WTC11 (cell line): Measurements from ENCODE around the gene IQCK. TPM values are rescaled to one million over a fixed set of nuclear protein-coding genes. Genes with fewer than 3 reads are reported as not detected.
"Not testable (repeated sequence)": the region's sequence is repeated elsewhere in the genome, so short reads cannot be mapped to it uniquely, and the experiment has no call there.

ENCODE experiments used
- ATAC-seq: fragments of 200-7000 bp; cut with Tn5 transposase; 2 replicates; pipeline ENCODE4 v1.10.0; 2021; ENCODE audit warnings: mild to moderate bottlenecking, moderate library complexity
- CTCF ChIA-PET: fragments of 300-600 bp; sonication (Branson Sonifier 250); formaldehyde crosslinking; loops from one replicate; lab custom pipeline; 2021; ENCODE audit warnings: antibody characterized with exemption; lab: Charles Lee
- POLR2A ChIA-PET: fragments of 350-600 bp; sonication (Branson Sonifier 250); formaldehyde crosslinking; loops from one replicate; lab custom pipeline; 2021; ENCODE audit warnings: antibody characterized with exemption; lab: Charles Lee
- DNase-seq: peaks from one replicate; pipeline ENCODE4 v3.0.0; 2021; ENCODE audit warnings: low spot score
- H3K27ac Mint-ChIP-seq: 2 replicates; pipeline ENCODE4 v1.8.0; 2021; ENCODE audit warnings: mixed read lengths
- H3K27me3 Mint-ChIP-seq: 2 replicates; pipeline ENCODE4 v1.8.0; 2021; ENCODE audit warnings: low read depth, mild to moderate bottlenecking, moderate library complexity, mixed read lengths
- H3K36me3 Mint-ChIP-seq: 2 replicates; pipeline ENCODE4 v1.8.0; 2021; ENCODE audit warnings: mixed read lengths
- H3K4me1 Mint-ChIP-seq: 2 replicates; pipeline ENCODE4 v1.8.0; 2022; ENCODE audit warnings: mixed read lengths
- H3K4me3 Mint-ChIP-seq: 2 replicates; pipeline ENCODE4 v1.8.0; 2021; ENCODE audit warnings: mild to moderate bottlenecking, moderate library complexity, mixed read lengths
- H3K9me3 Mint-ChIP-seq: 2 replicates; pipeline ENCODE4 v1.8.0; 2021; ENCODE audit warnings: mixed read lengths
- ESRRA ChIP-seq: sonication (generic); formaldehyde crosslinking; IDR thresholded peaks from 2 replicates; pipeline ENCODE4 v1.8.1; 2022; ENCODE audit warnings: mild to moderate bottlenecking, missing genetic modification reagents, borderline replicate concordance
- GRHL2 ChIP-seq: fragments of 250-450 bp; sonication (Bioruptor Pico); IDR thresholded peaks from 2 replicates; pipeline ENCODE4 v1.8.0; 2022; ENCODE audit warnings: mild to moderate bottlenecking, moderate library complexity; ENCODE audit not compliant: insufficient replicate concordance, severe bottlenecking
- JUN ChIP-seq: sonication (generic); formaldehyde crosslinking; IDR thresholded peaks from 2 replicates; pipeline ENCODE4 v1.8.0; 2023; ENCODE audit warnings: mild to moderate bottlenecking, missing genetic modification reagents
- NFATC4 ChIP-seq: fragments of 250-450 bp; sonication (Bioruptor Pico); IDR thresholded peaks from 2 replicates; pipeline ENCODE4 v1.9.0; 2021; ENCODE audit warnings: mild to moderate bottlenecking
- NFYB ChIP-seq: sonication (generic); formaldehyde crosslinking; conservative IDR thresholded peaks from 2 replicates; pipeline ENCODE4 v1.8.0; 2022; ENCODE audit warnings: low read depth, missing genetic modification reagents
- SMAD4 ChIP-seq: sonication (generic); formaldehyde crosslinking; IDR thresholded peaks from 2 replicates; pipeline ENCODE4 v1.8.0; 2022; ENCODE audit warnings: mild to moderate bottlenecking, missing genetic modification reagents
- TEAD1 ChIP-seq: sonication (generic); formaldehyde crosslinking; IDR thresholded peaks from 2 replicates; pipeline ENCODE4 v1.8.0; 2022; ENCODE audit warnings: mild to moderate bottlenecking, missing genetic modification reagents
- TEAD4 ChIP-seq: sonication (generic); formaldehyde crosslinking; IDR thresholded peaks from 2 replicates; pipeline ENCODE4 v1.8.0; 2022; ENCODE audit warnings: mild to moderate bottlenecking, missing genetic modification reagents
- ZNF121 ChIP-seq: sonication (generic); formaldehyde crosslinking; IDR thresholded peaks from 2 replicates; pipeline ENCODE4 v1.8.0; 2023; ENCODE audit warnings: missing genetic modification reagents
- ZNF138 ChIP-seq: sonication (generic); formaldehyde crosslinking; conservative IDR thresholded peaks from 2 replicates; pipeline ENCODE4 v1.8.1; 2022; ENCODE audit warnings: mild to moderate bottlenecking, moderate library complexity, missing genetic modification reagents
- ZNF219 ChIP-seq: sonication (generic); formaldehyde crosslinking; IDR thresholded peaks from 2 replicates; pipeline ENCODE4 v1.8.0; 2023; ENCODE audit warnings: missing genetic modification reagents, mild to moderate bottlenecking, borderline replicate concordance
- ZNF396 ChIP-seq: fragments of 250-450 bp; sonication (Bioruptor Pico); IDR thresholded peaks from 2 replicates; pipeline ENCODE4 v1.8.0; 2021; ENCODE audit warnings: mild to moderate bottlenecking, moderate library complexity, borderline replicate concordance
- total RNA-seq: library from RNA; stranded (reverse); gene quantifications from 3 replicates; pipeline ENCODE4 v1.2.3, GENCODE V29; 2021
- TF ChIP-seq, protein P1 (sequence below): sonication (generic); formaldehyde crosslinking; conservative IDR thresholded peaks from 2 replicates; pipeline ENCODE4 v1.8.1; 2022; ENCODE audit warnings: mild to moderate bottlenecking, missing genetic modification reagents
- TF ChIP-seq, protein P2 (sequence below): sonication (generic); formaldehyde crosslinking; IDR thresholded peaks from 2 replicates; pipeline ENCODE4 v1.8.1; 2022; ENCODE audit warnings: missing genetic modification reagents, borderline replicate concordance
- TF ChIP-seq, protein P3 (sequence below): sonication (generic); formaldehyde crosslinking; IDR thresholded peaks from 2 replicates; pipeline ENCODE4 v1.8.1; 2022; ENCODE audit warnings: mild to moderate bottlenecking, moderate library complexity, missing genetic modification reagents
- TF ChIP-seq, protein P4 (sequence below): sonication (generic); formaldehyde crosslinking; IDR thresholded peaks from 2 replicates; pipeline ENCODE4 v1.8.0; 2022; ENCODE audit warnings: mild to moderate bottlenecking, missing genetic modification reagents
- TF ChIP-seq, protein P5 (sequence below): sonication (generic); formaldehyde crosslinking; IDR thresholded peaks from 2 replicates; pipeline ENCODE4 v1.8.1; 2022; ENCODE audit warnings: low read depth, missing genetic modification reagents, borderline replicate concordance
- TF ChIP-seq, protein P6 (sequence below): sonication (generic); formaldehyde crosslinking; IDR thresholded peaks from 2 replicates; pipeline ENCODE4 v1.8.0; 2023; ENCODE audit warnings: missing genetic modification reagents
- TF ChIP-seq, protein P7 (sequence below): fragments of 250-450 bp; sonication (Bioruptor Pico); IDR thresholded peaks from 2 replicates; pipeline ENCODE4 v1.9.0; 2021; ENCODE audit warnings: mild to moderate bottlenecking, borderline replicate concordance

Gene IQCK
- total RNA-seq, 1 experiment from 2014 or later: 5.8 TPM

DNA sequence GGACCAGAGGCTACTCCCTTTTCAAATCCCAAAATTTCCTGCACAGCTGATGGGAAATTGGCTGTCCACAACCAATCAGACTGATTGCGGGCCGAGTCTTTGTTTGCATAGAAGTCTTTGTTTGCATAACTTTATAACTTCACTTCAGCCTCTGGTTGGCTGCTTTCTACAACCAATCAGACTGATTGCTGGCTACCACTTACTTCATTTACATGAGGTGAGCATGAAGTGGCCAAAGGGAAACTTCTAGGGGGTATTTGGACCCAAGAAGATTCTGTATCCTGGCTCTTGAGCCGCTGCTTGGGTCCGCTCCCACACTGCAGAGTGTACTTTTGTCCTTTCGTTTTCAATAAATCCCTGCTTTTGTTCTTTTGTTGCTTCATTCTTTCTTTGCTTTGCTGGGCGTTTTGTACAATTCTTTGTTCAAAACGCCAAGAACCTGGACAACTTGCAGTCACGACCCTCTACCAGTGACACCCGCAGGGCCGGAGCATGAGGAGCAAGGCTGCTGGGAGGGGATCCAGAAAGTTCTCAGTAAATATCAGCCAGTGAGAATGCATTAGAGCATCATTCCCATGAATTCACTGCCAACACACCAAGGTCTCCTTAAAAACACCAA lies 67.5 kb downstream of the IQCK start:
- TF ChIP-seq JUN (CRISPR knock-in tag) (no peak), TEAD4 (CRISPR knock-in tag) (no peak), GRHL2 (CRISPR knock-in tag) (no peak)
- TF ChIP-seq, protein P1, sequence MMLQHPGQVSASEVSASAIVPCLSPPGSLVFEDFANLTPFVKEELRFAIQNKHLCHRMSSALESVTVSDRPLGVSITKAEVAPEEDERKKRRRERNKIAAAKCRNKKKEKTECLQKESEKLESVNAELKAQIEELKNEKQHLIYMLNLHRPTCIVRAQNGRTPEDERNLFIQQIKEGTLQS (CRISPR knock-in tag): no peak
- TF ChIP-seq, protein P2, sequence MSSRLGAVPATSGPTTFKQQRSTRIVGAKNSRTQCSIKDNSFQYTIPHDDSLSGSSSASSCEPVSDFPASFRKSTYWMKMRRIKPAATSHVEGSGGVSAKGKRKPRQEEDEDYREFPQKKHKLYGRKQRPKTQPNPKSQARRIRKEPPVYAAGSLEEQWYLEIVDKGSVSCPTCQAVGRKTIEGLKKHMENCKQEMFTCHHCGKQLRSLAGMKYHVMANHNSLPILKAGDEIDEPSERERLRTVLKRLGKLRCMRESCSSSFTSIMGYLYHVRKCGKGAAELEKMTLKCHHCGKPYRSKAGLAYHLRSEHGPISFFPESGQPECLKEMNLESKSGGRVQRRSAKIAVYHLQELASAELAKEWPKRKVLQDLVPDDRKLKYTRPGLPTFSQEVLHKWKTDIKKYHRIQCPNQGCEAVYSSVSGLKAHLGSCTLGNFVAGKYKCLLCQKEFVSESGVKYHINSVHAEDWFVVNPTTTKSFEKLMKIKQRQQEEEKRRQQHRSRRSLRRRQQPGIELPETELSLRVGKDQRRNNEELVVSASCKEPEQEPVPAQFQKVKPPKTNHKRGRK (CRISPR knock-in tag): no peak
- TF ChIP-seq, protein P3, sequence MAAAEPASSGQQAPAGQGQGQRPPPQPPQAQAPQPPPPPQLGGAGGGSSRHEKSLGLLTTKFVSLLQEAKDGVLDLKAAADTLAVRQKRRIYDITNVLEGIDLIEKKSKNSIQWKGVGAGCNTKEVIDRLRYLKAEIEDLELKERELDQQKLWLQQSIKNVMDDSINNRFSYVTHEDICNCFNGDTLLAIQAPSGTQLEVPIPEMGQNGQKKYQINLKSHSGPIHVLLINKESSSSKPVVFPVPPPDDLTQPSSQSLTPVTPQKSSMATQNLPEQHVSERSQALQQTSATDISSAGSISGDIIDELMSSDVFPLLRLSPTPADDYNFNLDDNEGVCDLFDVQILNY: no peak
- TF ChIP-seq, protein P4, sequence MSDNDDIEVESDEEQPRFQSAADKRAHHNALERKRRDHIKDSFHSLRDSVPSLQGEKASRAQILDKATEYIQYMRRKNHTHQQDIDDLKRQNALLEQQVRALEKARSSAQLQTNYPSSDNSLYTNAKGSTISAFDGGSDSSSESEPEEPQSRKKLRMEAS (CRISPR knock-in tag): no peak
- TF ChIP-seq, protein P5, sequence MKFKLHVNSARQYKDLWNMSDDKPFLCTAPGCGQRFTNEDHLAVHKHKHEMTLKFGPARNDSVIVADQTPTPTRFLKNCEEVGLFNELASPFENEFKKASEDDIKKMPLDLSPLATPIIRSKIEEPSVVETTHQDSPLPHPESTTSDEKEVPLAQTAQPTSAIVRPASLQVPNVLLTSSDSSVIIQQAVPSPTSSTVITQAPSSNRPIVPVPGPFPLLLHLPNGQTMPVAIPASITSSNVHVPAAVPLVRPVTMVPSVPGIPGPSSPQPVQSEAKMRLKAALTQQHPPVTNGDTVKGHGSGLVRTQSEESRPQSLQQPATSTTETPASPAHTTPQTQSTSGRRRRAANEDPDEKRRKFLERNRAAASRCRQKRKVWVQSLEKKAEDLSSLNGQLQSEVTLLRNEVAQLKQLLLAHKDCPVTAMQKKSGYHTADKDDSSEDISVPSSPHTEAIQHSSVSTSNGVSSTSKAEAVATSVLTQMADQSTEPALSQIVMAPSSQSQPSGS (CRISPR knock-in tag): no peak
- TF ChIP-seq, all 79 proteins: peak for 0
- Mint-ChIP-seq H3K4me3 (no peak overlapping the region), H3K4me1 (peaks cover 19% of the 10 kb centered on the region), H3K9me3 (no peaks in the 10 kb centered on the region), H3K27ac (no peak overlapping the region), H3K36me3 (no peaks in the 10 kb centered on the region), H3K27me3 (no peaks in the 10 kb centered on the region)
- ChIA-PET POLR2A (no interaction called here), CTCF (no interaction called here)
- ATAC-seq: no peak
- no peak for DNase-seq

DNA sequence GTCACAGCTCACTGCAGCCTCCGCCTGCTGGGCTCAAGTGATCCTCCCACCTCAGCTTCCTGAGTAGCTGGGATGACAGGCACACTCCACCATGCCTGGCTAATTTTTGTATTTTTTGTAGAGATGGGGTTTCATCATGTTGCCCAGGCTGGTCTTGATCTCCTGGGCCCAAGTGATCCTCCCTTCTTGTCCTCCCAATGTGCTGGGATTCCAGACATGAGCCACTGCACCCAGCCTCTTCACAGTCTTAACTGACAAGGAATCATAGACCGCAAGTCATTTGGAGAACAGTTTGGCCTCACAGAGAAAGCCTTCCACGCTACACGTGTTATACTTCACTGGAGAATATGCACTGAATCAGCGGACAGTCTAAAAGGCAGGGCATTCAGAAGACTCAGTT lies 83.3 kb downstream of the IQCK start:
- H3K27ac Mint-ChIP-seq, ATAC-seq, DNase-seq, POLR2A ChIA-PET, CTCF ChIA-PET, H3K4me3 Mint-ChIP-seq, H3K27me3 Mint-ChIP-seq: not testable (repeated sequence)
- Mint-ChIP-seq H3K36me3 (peaks cover 17% of the 10 kb centered on the region), H3K4me1 (peaks cover 14% of the 10 kb centered on the region), H3K9me3 (peaks cover 14% of the 10 kb centered on the region)

DNA sequence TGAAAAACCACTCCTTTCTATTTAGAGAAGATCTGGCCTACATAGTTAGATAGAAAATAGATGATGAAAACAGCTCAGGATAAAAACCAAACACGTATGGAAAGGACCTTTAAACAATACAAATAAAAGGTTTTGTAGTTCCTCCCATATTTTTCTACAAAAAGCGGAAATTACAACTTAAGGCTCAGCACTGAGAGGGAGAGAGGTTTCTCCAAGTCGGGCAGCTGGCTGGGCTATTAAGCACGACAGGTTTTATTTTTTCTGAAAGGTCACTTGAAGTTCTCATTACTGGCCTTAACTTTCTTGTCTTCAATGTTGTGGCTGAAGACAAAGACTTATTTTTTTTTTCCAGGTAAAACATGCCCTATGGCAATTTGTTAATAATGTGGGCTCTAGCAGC lies 83.8 kb downstream of the IQCK start:
- POLR2A ChIA-PET, CTCF ChIA-PET, DNase-seq, H3K4me3 Mint-ChIP-seq, H3K27me3 Mint-ChIP-seq, H3K27ac Mint-ChIP-seq, ATAC-seq: not testable (repeated sequence)
- Mint-ChIP-seq H3K36me3 (peaks cover 19% of the 10 kb centered on the region), H3K4me1 (peaks cover 14% of the 10 kb centered on the region), H3K9me3 (peaks cover 16% of the 10 kb centered on the region)

DNA sequence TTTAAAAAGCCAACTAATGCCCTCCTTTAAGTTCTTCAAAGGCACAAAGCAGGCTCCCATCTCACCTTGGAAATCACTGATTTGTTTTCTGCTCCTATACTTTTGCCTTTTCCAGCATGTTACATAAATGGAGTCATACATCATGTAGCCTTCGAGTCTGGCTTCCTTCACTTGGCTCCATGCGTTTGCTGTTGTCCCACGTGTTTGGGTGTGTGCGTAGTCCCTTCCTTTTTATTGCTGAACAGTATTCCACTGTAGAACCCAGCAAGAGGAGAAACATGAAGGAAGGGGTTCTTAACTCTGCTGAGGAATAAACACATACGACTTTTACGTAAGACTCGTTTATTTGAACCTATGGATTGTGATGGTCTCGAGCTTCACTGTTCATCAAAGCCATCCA lies 84.5 kb downstream of the IQCK start:
- Mint-ChIP-seq H3K27ac (peak overlapping the region; percentile 83; the same call in 1 of the 2 replicates), H3K27me3 (peaks cover 2% of the 10 kb centered on the region; the same call in 1 of the 2 replicates), H3K4me1 (peaks cover 14% of the 10 kb centered on the region), H3K4me3 (no peak overlapping the region), H3K9me3 (peaks cover 24% of the 10 kb centered on the region), H3K36me3 (peaks cover 27% of the 10 kb centered on the region)
- CTCF ChIA-PET: interaction anchor here (1.4 kb wide), 1 partner anchor 219 kb away, joined by 4 read pairs; no protein-coding TSS in a partner anchor
- POLR2A ChIA-PET: no interaction called here
- DNase-seq (no peak), ATAC-seq (no peak)
- no peak for TF ChIP-seq SMAD4 (CRISPR knock-in tag)
- TF ChIP-seq NFYB (CRISPR knock-in tag): no peak
- no peak for TF ChIP-seq ZNF121 (CRISPR knock-in tag)
- TF ChIP-seq, protein P6, sequence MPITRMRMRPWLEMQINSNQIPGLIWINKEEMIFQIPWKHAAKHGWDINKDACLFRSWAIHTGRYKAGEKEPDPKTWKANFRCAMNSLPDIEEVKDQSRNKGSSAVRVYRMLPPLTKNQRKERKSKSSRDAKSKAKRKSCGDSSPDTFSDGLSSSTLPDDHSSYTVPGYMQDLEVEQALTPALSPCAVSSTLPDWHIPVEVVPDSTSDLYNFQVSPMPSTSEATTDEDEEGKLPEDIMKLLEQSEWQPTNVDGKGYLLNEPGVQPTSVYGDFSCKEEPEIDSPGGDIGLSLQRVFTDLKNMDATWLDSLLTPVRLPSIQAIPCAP (CRISPR knock-in tag): no peak
- TF ChIP-seq ZNF219 (CRISPR knock-in tag): no peak
- TF ChIP-seq JUN (CRISPR knock-in tag): no peak
- TF ChIP-seq TEAD1 (CRISPR knock-in tag): no peak
- TF ChIP-seq, protein P7, sequence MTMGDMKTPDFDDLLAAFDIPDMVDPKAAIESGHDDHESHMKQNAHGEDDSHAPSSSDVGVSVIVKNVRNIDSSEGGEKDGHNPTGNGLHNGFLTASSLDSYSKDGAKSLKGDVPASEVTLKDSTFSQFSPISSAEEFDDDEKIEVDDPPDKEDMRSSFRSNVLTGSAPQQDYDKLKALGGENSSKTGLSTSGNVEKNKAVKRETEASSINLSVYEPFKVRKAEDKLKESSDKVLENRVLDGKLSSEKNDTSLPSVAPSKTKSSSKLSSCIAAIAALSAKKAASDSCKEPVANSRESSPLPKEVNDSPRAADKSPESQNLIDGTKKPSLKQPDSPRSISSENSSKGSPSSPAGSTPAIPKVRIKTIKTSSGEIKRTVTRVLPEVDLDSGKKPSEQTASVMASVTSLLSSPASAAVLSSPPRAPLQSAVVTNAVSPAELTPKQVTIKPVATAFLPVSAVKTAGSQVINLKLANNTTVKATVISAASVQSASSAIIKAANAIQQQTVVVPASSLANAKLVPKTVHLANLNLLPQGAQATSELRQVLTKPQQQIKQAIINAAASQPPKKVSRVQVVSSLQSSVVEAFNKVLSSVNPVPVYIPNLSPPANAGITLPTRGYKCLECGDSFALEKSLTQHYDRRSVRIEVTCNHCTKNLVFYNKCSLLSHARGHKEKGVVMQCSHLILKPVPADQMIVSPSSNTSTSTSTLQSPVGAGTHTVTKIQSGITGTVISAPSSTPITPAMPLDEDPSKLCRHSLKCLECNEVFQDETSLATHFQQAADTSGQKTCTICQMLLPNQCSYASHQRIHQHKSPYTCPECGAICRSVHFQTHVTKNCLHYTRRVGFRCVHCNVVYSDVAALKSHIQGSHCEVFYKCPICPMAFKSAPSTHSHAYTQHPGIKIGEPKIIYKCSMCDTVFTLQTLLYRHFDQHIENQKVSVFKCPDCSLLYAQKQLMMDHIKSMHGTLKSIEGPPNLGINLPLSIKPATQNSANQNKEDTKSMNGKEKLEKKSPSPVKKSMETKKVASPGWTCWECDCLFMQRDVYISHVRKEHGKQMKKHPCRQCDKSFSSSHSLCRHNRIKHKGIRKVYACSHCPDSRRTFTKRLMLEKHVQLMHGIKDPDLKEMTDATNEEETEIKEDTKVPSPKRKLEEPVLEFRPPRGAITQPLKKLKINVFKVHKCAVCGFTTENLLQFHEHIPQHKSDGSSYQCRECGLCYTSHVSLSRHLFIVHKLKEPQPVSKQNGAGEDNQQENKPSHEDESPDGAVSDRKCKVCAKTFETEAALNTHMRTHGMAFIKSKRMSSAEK (CRISPR knock-in tag): no peak
- TF ChIP-seq NFATC4 (CRISPR knock-in tag): no peak
- no peak for TF ChIP-seq ZNF396 (CRISPR knock-in tag)
- no peak for TF ChIP-seq ZNF138 (CRISPR knock-in tag)
- TF ChIP-seq ESRRA (CRISPR knock-in tag): no peak
